ENCODE measurements around the gene TMEM270.
"Not testable (repeated sequence)": the region's sequence is repeated elsewhere in the genome, so short reads cannot be mapped to it uniquely, and the experiment has no call there.

The TMEM270 gene

DNA sequence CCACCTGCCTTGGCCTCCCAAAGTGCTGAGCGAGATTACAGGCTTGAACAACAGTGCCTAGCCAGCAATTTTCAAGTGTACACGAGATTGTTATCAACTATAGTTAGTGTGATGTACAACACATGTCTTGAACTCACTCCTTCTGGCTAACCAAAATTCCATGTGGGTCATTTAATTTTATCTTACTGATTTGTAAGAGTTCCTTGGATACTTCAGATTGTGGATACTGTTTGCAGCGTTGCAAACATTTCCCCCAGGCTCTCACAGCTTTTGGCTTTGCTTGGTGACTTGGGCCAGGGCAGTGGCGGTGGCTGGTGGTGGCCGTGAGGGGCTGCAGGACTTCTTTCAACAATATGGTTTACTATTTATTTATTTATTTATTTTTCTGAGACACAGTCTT, 8.5 kb upstream of the TMEM270 start:
- in situ Hi-C loops (cut with MboI; ENCODE audit: low sequenced_read_pairs) = no loop called here

DNA sequence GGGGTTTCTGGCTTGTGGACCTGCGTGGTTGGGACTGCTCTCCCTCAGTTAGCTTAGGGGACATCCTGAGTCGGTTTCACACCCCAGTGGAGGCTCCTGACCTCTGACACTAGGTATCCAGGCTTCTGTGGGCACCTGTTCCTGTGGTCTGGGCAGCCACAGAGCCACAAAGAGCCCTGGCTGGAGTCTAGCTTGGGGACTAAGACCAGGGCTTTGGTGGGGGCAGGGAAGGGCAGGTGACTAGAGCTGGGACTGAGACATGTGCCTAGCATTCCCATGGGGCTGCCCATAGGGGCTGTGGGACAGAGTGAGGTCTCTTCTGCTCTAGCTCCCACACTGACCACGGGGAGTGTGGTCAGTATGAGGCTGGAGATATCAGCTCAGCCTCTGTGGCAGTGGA, 4.0 kb upstream of the TMEM270 start:
- in situ Hi-C loops (cut with MboI; ENCODE audit: low sequenced_read_pairs) = no loop called here

DNA sequence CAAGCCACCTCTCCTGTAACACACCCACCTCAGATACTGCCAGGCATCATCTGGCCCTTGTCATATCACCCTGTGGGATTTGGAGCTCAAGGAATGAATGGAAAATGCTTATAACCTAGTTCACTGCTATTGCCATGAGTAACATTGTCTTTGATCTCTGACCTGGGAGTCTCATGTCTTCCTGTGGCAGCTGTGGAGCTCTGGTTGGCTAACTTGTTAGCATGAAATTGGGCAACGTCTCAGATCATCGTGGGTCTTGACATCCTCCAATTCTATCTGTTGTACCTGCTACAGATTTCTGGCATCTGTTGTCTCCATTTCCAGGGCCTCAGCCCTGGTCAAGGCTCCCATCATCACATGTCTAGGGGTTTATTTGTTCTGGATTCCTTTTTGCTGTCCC, 2.2 kb upstream of the TMEM270 start:
- in situ Hi-C loops (cut with MboI; ENCODE audit: low sequenced_read_pairs) = no loop called here

DNA sequence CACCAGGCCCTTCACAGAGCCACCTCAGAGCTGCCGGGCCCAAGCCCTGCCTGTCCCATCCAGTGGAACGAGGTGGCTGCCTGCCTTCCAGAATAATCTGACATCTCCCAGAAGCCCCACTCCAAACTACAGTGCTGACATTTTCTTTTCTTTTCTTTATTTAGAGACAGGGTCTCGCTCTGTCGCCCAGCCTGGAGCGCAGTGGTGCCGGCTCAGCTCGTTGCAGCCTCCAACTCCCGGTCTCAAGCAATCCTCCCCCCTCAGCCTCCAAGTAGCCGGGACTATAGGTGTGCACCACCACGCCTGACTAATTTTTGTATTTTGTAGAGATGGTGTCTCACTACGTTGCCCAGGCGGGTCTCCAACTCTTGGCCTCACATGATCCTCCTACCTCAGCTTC, 346 bp downstream of the TMEM270 start:
- in situ Hi-C loops (cut with MboI; ENCODE audit: low sequenced_read_pairs) = no loop called here

GRCh38 chr7:73864981-73865711, 4.2 kb downstream of the TMEM270 start:
- in situ Hi-C loops (cut with MboI; ENCODE audit: low sequenced_read_pairs) = no loop called here

DNA sequence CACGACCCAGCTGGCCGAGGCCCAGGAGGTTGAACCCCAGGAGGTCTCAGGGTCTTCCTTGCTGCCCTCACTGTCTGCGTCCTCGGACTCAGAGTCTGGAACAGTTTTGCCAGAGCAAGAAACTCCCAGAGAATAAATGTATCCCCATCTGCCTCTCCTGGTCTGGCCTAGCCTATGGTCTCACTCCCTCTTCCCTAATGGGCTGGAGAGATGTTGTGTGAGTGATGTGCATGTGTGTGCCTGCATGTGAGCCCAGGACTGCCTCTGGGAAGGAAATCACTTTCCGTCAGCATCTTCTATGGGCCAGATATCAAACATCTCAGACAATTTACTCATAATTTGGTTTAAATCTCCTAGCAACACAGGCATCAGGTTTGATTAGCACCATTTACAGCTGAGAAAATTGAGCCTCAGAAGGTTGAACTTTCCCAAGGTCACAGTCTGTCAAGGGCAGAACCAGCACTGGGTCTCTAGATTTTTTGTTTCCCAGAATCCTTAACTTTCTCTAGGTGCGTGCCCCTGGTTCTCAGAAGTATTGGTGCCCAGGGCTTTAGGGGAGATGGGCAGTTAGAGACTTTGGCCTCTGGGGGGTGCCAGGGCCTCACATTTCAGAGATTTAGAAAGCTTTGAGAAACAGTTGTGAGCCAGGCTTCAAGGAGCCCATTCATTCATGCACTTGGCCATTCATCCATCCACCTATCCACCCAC, 4.9 kb downstream of the TMEM270 start:
- in situ Hi-C loops (cut with MboI; ENCODE audit: low sequenced_read_pairs) = no loop called here

GRCh38 chr7:73866446-73866767, 5.4 kb downstream of the TMEM270 start:
- in situ Hi-C loops (cut with MboI; ENCODE audit: low sequenced_read_pairs) = no loop called here

DNA sequence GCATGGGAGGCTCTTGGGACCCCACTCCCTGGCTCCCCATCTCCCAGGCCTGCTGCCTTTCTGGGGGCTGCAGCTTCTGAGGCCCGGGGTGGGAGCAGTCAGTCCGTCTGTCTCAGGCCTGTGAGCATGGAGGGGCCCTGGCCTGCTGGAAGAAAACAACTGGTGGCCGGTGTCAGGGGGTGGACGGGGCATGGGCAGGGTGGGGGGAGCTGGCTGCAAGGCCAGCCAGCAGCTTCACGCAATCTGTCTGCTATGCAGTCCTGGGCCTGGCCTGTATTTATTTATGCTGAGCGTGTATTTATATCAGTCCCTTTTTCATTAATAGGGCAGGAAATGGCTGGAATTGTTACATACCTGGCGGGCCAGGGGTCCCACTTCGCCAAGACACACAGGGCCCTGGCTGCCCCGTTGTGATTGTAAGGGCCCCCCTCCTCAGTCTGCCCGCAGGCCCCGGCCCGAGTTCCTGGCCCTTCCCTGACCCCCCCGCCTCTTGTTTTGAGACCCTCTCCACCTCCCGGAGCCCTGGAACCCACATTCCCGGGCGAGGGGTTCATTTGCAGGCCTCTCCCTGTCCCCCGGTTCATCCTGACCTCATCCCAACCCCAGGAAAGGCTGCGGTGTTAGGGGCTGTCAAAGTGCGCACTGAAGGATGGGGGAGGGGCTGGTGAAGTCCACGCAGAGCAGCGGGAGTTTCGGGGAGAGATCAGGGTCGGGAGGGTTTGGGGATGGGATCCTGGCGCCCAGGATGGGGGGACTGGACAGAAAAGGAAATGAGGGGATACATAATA, 8.2 kb downstream of the TMEM270 start:
- in situ Hi-C loops (cut with MboI; ENCODE audit: low sequenced_read_pairs) = no loop called here

DNA sequence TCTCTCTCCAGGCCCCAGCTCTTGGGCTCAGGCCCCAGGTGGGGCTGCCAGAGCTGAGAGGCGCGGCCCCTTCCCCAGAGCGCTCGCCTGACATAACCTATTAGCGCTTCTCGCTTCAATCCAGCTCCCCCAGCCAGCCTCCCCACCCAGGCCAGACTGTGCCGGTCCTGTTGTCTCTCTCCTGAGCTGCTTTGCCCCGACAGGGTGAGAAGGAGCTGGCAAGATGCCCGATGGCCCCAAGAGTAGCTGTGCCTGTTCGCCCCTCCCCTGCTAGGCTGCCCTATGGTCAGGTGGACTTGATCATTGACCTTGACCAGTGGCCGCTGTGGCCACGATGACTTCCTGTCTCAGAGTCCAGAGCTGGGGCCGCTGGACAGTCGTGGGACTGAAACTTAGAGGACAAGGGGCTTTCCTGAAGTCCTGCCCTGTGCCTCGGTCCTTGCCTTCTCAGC, 9.1 kb downstream of the TMEM270 start:
- in situ Hi-C loops (cut with MboI; ENCODE audit: low sequenced_read_pairs) = no loop called here

- in situ Hi-C loops (cut with MboI; ENCODE audit: low sequenced_read_pairs) = no loop called here
These were observed 10.4 kb downstream of the TMEM270 start for GRCh38 chr7:73871163-73872011.

DNA sequence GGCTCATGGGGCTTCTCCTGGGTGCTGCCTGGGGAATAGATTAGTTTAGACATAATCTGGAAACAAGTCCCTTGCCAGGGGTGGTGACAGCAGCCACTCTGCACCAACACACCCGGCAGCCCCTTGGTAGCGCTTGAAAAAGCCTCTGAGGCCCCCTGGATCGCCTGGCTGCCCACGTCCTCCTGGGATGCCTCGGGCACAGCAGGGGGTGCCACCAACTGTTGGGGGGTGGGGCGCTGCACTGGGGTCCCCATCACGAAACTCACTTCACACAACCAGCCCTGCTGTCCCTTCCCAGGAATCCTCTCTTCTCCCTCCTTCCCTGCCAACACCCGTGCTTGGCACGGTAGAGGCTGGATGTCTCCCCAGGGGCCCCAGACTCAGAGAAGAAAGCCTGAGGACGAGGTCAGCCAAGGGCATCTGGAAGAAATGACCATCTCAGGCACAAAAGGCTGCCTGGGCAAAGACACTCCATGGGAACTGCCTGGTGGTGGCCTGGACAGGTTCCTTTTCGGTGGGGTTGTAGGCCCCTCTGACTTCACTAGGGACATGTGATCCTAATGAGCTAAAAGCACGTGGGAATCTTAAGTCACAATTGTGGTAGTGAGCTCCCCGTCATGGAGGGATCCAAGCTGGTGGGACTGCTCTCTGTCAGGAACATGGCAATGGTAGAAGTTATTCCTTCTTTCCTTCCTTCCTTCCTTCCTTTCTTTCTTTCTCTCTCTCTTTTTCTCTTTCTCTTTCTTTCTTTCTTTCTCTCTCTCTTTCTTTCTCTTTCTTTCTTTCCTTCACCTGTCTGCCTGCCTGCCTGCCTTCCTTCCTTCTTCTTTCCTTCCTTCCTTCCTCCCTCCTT, 11.3 kb downstream of the TMEM270 start:
- in situ Hi-C loops (cut with MboI; ENCODE audit: low sequenced_read_pairs) = no loop called here

- in situ Hi-C loops (cut with MboI; ENCODE audit: low sequenced_read_pairs) = no loop called here
These were observed 15.4 kb downstream of the TMEM270 start for GRCh38 chr7:73876361-73876760.

GRCh38 chr7:73876973-73877372, 16.0 kb downstream of the TMEM270 start:
- in situ Hi-C loops (cut with MboI; ENCODE audit: low sequenced_read_pairs) = no loop called here

DNA sequence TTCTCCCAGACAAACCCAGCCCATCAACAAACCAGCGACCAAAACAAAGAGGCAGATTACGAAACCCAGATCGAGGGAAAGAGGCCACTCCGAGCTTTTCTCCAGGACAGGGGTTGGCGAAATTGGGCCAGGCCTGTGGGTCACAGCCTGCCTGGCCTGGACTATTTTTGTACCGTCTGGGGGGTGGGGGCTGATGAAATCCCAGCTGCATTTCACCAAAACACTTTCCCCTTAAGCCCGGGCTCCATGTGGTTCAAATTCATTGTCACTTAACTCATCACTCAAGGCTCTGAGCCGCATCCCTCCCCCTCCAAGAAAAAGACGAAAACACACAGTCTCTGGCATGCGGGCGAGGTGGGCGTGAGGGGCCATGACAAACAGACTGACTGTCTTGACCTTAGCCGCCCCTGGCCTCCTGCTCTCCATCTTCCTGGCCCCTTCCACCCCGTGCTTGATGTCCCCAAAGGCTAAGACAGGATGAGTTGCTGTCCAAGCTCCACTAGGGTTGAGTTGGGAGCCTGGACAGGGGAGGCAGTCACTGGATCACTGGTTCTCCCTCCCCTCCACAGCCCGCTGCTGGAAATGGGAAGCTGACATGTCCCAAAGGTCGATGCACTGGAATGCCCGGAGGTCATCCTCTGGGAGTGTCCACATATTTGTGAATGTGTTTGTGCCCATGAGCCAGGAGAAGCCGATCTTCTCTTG, 19.2 kb downstream of the TMEM270 start:
- in situ Hi-C loops (cut with MboI; ENCODE audit: low sequenced_read_pairs) = no loop called here

- in situ Hi-C loops (cut with MboI; ENCODE audit: low sequenced_read_pairs) = no loop called here
These were observed 19.9 kb downstream of the TMEM270 start for GRCh38 chr7:73880755-73881328.

DNA sequence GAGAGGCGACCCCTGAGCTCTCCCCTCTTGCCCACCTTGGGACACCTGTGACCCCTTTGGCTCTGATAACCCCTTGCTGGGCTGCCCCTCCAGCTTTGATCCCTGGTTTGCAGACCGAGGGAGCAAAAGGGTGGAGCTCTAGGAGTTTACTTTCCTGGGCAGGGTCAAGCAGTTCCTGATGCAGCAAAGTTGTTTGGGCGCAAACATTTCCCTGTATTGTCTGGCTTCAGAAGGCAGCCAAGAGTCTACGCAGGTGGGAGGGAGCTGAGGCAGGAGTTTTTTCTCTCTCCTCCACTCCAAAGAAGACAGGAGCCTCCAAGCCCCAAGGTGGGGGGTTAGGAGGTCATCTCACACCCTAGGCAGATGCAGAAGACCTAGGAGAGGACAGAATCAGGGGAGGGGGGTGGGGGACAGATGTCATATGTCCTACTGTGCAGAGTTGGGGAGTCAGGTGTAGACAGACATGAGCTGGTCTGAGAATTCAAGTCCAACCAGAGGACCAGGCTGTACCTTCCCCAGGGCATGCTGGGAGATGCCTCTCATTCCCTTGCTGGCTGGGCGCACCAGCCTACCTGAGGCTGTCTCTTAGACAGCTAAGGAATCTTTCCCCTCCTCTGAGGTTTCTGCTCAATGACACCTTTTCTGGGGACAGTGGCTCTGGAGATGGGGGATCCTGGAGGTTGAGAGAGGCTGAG, 20.5 kb downstream of the TMEM270 start:
- in situ Hi-C loops (cut with MboI; ENCODE audit: low sequenced_read_pairs) = no loop called here

DNA sequence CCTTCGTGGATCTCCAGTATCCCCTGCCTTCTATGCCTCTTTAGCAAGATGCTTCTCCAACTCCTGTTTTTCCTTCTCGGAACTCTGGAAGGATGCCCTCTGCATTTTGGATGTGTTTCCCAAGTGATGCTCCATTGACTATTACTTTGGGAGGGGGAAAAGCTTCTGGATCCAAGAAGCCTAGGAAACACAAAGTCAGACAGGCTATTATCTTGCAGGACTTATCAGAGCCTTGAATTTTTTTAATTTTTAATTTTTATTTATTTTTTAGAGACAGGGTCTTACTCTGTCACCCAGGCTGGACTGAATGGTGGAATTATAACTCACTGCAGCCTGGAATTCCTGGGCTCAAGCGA, 21.1 kb downstream of the TMEM270 start:
- in situ Hi-C loops (cut with MboI; ENCODE audit: low sequenced_read_pairs) = no loop called here

DNA sequence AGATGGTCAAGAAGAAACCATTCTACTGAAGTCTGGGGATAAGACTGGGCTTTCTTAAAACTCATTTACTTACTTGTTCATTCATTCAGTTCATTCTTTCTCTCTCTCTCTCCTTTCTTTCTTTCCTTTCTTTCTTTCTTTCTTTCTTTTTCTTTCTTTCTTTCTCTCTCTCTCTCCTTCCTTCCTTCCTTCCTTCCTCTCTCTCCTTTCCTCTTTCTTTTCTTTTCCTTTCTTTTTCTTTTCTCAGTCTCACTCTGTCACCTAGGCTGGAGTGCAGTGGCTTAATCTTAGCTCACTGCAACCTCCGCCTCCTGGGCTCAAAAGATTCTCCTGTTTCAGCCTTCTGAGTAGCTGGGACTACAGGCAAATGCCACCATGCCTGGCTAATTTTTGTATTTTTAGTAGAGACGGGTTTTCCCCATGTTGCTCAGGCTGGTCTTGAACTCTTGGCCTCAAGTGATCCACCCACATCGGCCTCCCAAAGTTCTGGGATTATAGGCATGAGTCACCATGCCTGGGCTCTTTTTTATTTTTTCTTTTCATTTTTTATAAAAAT, 24.0 kb downstream of the TMEM270 start:
- in situ Hi-C loops (cut with MboI; ENCODE audit: low sequenced_read_pairs) = not testable (repeated sequence)
